NCI-H2227 treated with DMSO at 0.1 percent for 48 hours (cell line): ENCODE measurements around the gene ABCC3.
"Not testable (repeated sequence)": the region's sequence is repeated elsewhere in the genome, so short reads cannot be mapped to it uniquely, and the experiment has no call there.

ENCODE experiments used
- DNase-seq: peaks from one replicate; lab custom pipeline; 2025; lab: John Stamatoyannopoulos, UW

The ABCC3 gene

GRCh38 chr17:50707289-50708049, 72.8 kb downstream of the ABCC3 start, which contains the start of gene ANKRD40:
Gene ANKRD40 (minus strand): TSS chr17:50707914. CDS start chr17:50707654, 260 bp downstream.
- peak; percentile 94 for DNase-seq

GRCh38 chr17:50708050-50709000, 73.6 kb downstream of the ABCC3 start:
- DNase-seq = peak; percentile 42

- DNase-seq = not testable (repeated sequence)
Observed at GRCh38 chr17:50709053-50709452, 74.4 kb downstream of the ABCC3 start.

GRCh38 chr17:50710025-50710424, 75.3 kb downstream of the ABCC3 start:
- no peak for DNase-seq

- DNase-seq = no peak
Observed at GRCh38 chr17:50710650-50711049, 76.0 kb downstream of the ABCC3 start.

GRCh38 chr17:50712641-50713040, 78.0 kb downstream of the ABCC3 start:
- peak; percentile 19 for DNase-seq

- DNase-seq = no peak
Observed at GRCh38 chr17:50715471-50715870, 80.8 kb downstream of the ABCC3 start.

- peak; percentile 95 for DNase-seq
Observed at GRCh38 chr17:50719144-50719923, 84.7 kb downstream of the ABCC3 start, which contains the start of gene LUC7L3. Gene LUC7L3 (plus strand): TSS chr17:50719603. CDS start chr17:50719733, 130 bp downstream.

- peak; percentile 42 for DNase-seq
Observed at GRCh38 chr17:50719924-50720794, 85.5 kb downstream of the ABCC3 start.

- no peak for DNase-seq
Observed at GRCh38 chr17:50721194-50722010, 86.7 kb downstream of the ABCC3 start.

GRCh38 chr17:50722746-50723145, 88.1 kb downstream of the ABCC3 start:
- no peak for DNase-seq

GRCh38 chr17:50724622-50725021, 89.9 kb downstream of the ABCC3 start:
- DNase-seq = not testable (repeated sequence)

GRCh38 chr17:50725769-50726655, 91.3 kb downstream of the ABCC3 start:
- DNase-seq = no peak

GRCh38 chr17:50728112-50728429, 93.4 kb downstream of the ABCC3 start:
- no peak for DNase-seq

- no peak for DNase-seq
Observed at GRCh38 chr17:50728881-50729765, 94.4 kb downstream of the ABCC3 start.

- no peak for DNase-seq
Observed at GRCh38 chr17:50731575-50732460, 97.1 kb downstream of the ABCC3 start.

GRCh38 chr17:50735287-50735686, 100.6 kb downstream of the ABCC3 start:
- DNase-seq = no peak
